Hypothalamus (tissue), 51 donors: ENCODE measurements around the gene TSPAN9.
"Not testable (repeated sequence)": the region's sequence is repeated elsewhere in the genome, so short reads cannot be mapped to it uniquely, and the experiment has no call there.

Experiments
- DNase-seq, 51 donors: peaks; one replicate each; lab custom pipeline; 2025; lab: John Stamatoyannopoulos, UW

Gene TSPAN9

GRCh38 chr12:3043406-3043805, 33.8 kb upstream of the TSPAN9 start:
- no peak for DNase-seq

- no peak for DNase-seq
Measured at GRCh38 chr12:3044141-3044630, 33.0 kb upstream of the TSPAN9 start.

GRCh38 chr12:3045494-3045893, 31.7 kb upstream of the TSPAN9 start:
- no peak for DNase-seq

- DNase-seq, result no peak
Measured at GRCh38 chr12:3045989-3046388, 31.2 kb upstream of the TSPAN9 start.

GRCh38 chr12:3046441-3047200, 30.6 kb upstream of the TSPAN9 start:
- no peak for DNase-seq

- DNase-seq, result peak in 1 of 51 donors; percentile 12
Measured at GRCh38 chr12:3047961-3048360, 29.2 kb upstream of the TSPAN9 start.

GRCh38 chr12:3048540-3048939, 28.6 kb upstream of the TSPAN9 start:
- DNase-seq, result no peak

GRCh38 chr12:3049176-3049575, 28.0 kb upstream of the TSPAN9 start:
- no peak for DNase-seq

GRCh38 chr12:3049611-3050249, 27.4 kb upstream of the TSPAN9 start:
- DNase-seq, result no peak

- DNase-seq, result no peak
Measured at GRCh38 chr12:3054374-3054773, 22.8 kb upstream of the TSPAN9 start.

- no peak for DNase-seq
Measured at GRCh38 chr12:3055026-3055703, 22.0 kb upstream of the TSPAN9 start.

GRCh38 chr12:3055704-3056467, 21.3 kb upstream of the TSPAN9 start:
- DNase-seq, result no peak

- peak in 1 of 51 donors; percentile 26 for DNase-seq
Measured at GRCh38 chr12:3061059-3061458, 16.1 kb upstream of the TSPAN9 start.

GRCh38 chr12:3061501-3062215, 15.5 kb upstream of the TSPAN9 start:
- DNase-seq, result no peak

GRCh38 chr12:3065300-3065699, 11.9 kb upstream of the TSPAN9 start:
- DNase-seq, result no peak

- DNase-seq, result not testable (repeated sequence)
Measured at GRCh38 chr12:3065846-3066245, 11.3 kb upstream of the TSPAN9 start.

- DNase-seq, result no peak
Measured at GRCh38 chr12:3069714-3070113, 7.5 kb upstream of the TSPAN9 start.

- no peak for DNase-seq
Measured at GRCh38 chr12:3071107-3071506, 6.1 kb upstream of the TSPAN9 start.

- no peak for DNase-seq
Measured at GRCh38 chr12:3071710-3072109, 5.5 kb upstream of the TSPAN9 start.
